WTC11 (cell line): ENCODE results near the gene FAM107B. TPM values are rescaled to one million over a fixed set of nuclear protein-coding genes. Genes with fewer than 3 reads are reported as not detected.

Experiments
- ATAC-seq: fragments of 200-7000 bp; cut with Tn5 transposase; 2 replicates; pipeline ENCODE4 v1.10.0; 2021; ENCODE audit warnings: mild to moderate bottlenecking, moderate library complexity
- CTCF ChIA-PET: fragments of 300-600 bp; sonication (Branson Sonifier 250); formaldehyde crosslinking; loops from one replicate; lab custom pipeline; 2021; ENCODE audit warnings: antibody characterized with exemption; lab: Charles Lee
- POLR2A ChIA-PET: fragments of 350-600 bp; sonication (Branson Sonifier 250); formaldehyde crosslinking; loops from one replicate; lab custom pipeline; 2021; ENCODE audit warnings: antibody characterized with exemption; lab: Charles Lee
- DNase-seq: peaks from one replicate; pipeline ENCODE4 v3.0.0; 2021; ENCODE audit warnings: low spot score
- H3K27ac Mint-ChIP-seq: 2 replicates; pipeline ENCODE4 v1.8.0; 2021; ENCODE audit warnings: mixed read lengths
- H3K27me3 Mint-ChIP-seq: 2 replicates; pipeline ENCODE4 v1.8.0; 2021; ENCODE audit warnings: low read depth, mild to moderate bottlenecking, moderate library complexity, mixed read lengths
- H3K36me3 Mint-ChIP-seq: 2 replicates; pipeline ENCODE4 v1.8.0; 2021; ENCODE audit warnings: mixed read lengths
- H3K4me1 Mint-ChIP-seq: 2 replicates; pipeline ENCODE4 v1.8.0; 2022; ENCODE audit warnings: mixed read lengths
- H3K4me3 Mint-ChIP-seq: 2 replicates; pipeline ENCODE4 v1.8.0; 2021; ENCODE audit warnings: mild to moderate bottlenecking, moderate library complexity, mixed read lengths
- H3K9me3 Mint-ChIP-seq: 2 replicates; pipeline ENCODE4 v1.8.0; 2021; ENCODE audit warnings: mixed read lengths
- ATF6 ChIP-seq: sonication (generic); formaldehyde crosslinking; IDR thresholded peaks from 2 replicates; pipeline ENCODE4 v1.8.1; 2023; ENCODE audit warnings: mild to moderate bottlenecking, missing genetic modification reagents
- CREB1 ChIP-seq: sonication (generic); formaldehyde crosslinking; IDR thresholded peaks from 2 replicates; pipeline ENCODE4 v1.8.0; 2023; ENCODE audit warnings: mild to moderate bottlenecking, missing genetic modification reagents
- E2F4 ChIP-seq: sonication (generic); formaldehyde crosslinking; IDR thresholded peaks from 2 replicates; pipeline ENCODE4 v1.8.1; 2022; ENCODE audit warnings: low read depth, mild to moderate bottlenecking, moderate library complexity, missing genetic modification reagents, borderline replicate concordance
- ELF4 ChIP-seq: sonication (generic); formaldehyde crosslinking; IDR thresholded peaks from 2 replicates; pipeline ENCODE4 v1.8.1; 2022; ENCODE audit warnings: low read depth, mild to moderate bottlenecking, moderate library complexity, missing genetic modification reagents
- EMX1 ChIP-seq: fragments of 250-450 bp; sonication (Bioruptor Pico); IDR thresholded peaks from 2 replicates; pipeline ENCODE4 v1.8.0; 2021; ENCODE audit warnings: mild to moderate bottlenecking
- KAT7 ChIP-seq: sonication (generic); formaldehyde crosslinking; IDR thresholded peaks from 2 replicates; pipeline ENCODE4 v1.8.1; 2023; ENCODE audit warnings: missing genetic modification reagents, mild to moderate bottlenecking, borderline replicate concordance
- NR3C1 ChIP-seq: sonication (generic); formaldehyde crosslinking; conservative IDR thresholded peaks from 2 replicates; pipeline ENCODE4 v1.8.1; 2023; ENCODE audit warnings: low read depth, mild to moderate bottlenecking, missing genetic modification reagents
- OVOL2 ChIP-seq: fragments of 250-450 bp; sonication (Bioruptor Pico); IDR thresholded peaks from 2 replicates; pipeline ENCODE4 v1.9.0; 2021; ENCODE audit warnings: mild to moderate bottlenecking, borderline replicate concordance
- PRDM15 ChIP-seq: sonication (generic); formaldehyde crosslinking; IDR thresholded peaks from 2 replicates; pipeline ENCODE4 v1.8.0; 2022; ENCODE audit warnings: missing genetic modification reagents
- TEAD1 ChIP-seq: sonication (generic); formaldehyde crosslinking; IDR thresholded peaks from 2 replicates; pipeline ENCODE4 v1.8.0; 2022; ENCODE audit warnings: mild to moderate bottlenecking, missing genetic modification reagents
- TP53 ChIP-seq: sonication (generic); formaldehyde crosslinking; IDR thresholded peaks from 2 replicates; pipeline ENCODE4 v1.8.1; 2023; ENCODE audit warnings: mild to moderate bottlenecking, missing genetic modification reagents
- ZNF281 ChIP-seq: sonication (generic); formaldehyde crosslinking; IDR thresholded peaks from 2 replicates; pipeline ENCODE4 v1.8.0; 2023; ENCODE audit warnings: mild to moderate bottlenecking, missing genetic modification reagents
- ZNF396 ChIP-seq: fragments of 250-450 bp; sonication (Bioruptor Pico); IDR thresholded peaks from 2 replicates; pipeline ENCODE4 v1.8.0; 2021; ENCODE audit warnings: mild to moderate bottlenecking, moderate library complexity, borderline replicate concordance
- total RNA-seq: library from RNA; stranded (reverse); gene quantifications from 3 replicates; pipeline ENCODE4 v1.2.3, GENCODE V29; 2021
- TF ChIP-seq, protein P1 (sequence below): fragments of 250-450 bp; sonication (Bioruptor Pico); IDR thresholded peaks from 2 replicates; pipeline ENCODE4 v1.8.0; 2021; ENCODE audit warnings: mild to moderate bottlenecking
- TF ChIP-seq, protein P2 (sequence below): sonication (generic); formaldehyde crosslinking; IDR thresholded peaks from 2 replicates; pipeline ENCODE4 v1.8.1; 2023; ENCODE audit warnings: mild to moderate bottlenecking, missing genetic modification reagents, moderate library complexity
- TF ChIP-seq, protein P3 (sequence below): sonication (generic); formaldehyde crosslinking; IDR thresholded peaks from 2 replicates; pipeline ENCODE4 v1.8.1; 2023; ENCODE audit warnings: mild to moderate bottlenecking, missing genetic modification reagents
- TF ChIP-seq, protein P4 (sequence below): fragments of 250-450 bp; sonication (Bioruptor Pico); IDR thresholded peaks from 2 replicates; pipeline ENCODE4 v1.9.0; 2021; ENCODE audit warnings: mild to moderate bottlenecking, borderline replicate concordance

FAM107B gene
- total RNA-seq, 1 experiment from 2014 or later, result 22.4 TPM

DNA sequence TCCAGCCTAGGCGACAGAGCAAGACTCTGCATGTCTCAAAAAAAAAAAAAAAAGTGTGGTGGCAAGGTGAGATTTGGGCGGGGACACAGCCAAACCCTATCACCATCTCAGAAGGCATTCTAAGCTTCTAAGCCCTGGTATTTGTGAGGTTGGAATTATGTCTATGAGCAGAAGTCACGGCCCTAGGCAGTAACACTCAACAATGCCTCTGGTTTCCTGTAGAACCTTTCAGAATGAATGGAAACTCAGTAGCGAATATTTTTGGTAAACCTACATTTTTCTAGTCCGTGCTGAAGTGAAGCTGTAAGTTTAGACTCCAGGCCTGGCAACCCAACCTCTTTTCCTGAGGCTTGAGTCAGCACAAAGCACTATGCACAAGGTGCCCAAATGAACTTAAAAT lies 88.3 kb downstream of the FAM107B start (continued):
- TF ChIP-seq ZNF281 (CRISPR knock-in tag) (no peak), ZNF396 (CRISPR knock-in tag) (no peak), OVOL2 (CRISPR knock-in tag) (no peak), PRDM15 (no peak), TEAD1 (CRISPR knock-in tag) (no peak)
- TF ChIP-seq, protein P1, sequence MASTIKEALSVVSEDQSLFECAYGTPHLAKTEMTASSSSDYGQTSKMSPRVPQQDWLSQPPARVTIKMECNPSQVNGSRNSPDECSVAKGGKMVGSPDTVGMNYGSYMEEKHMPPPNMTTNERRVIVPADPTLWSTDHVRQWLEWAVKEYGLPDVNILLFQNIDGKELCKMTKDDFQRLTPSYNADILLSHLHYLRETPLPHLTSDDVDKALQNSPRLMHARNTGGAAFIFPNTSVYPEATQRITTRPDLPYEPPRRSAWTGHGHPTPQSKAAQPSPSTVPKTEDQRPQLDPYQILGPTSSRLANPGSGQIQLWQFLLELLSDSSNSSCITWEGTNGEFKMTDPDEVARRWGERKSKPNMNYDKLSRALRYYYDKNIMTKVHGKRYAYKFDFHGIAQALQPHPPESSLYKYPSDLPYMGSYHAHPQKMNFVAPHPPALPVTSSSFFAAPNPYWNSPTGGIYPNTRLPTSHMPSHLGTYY (CRISPR knock-in tag), result no peak
- TF ChIP-seq, protein P2, sequence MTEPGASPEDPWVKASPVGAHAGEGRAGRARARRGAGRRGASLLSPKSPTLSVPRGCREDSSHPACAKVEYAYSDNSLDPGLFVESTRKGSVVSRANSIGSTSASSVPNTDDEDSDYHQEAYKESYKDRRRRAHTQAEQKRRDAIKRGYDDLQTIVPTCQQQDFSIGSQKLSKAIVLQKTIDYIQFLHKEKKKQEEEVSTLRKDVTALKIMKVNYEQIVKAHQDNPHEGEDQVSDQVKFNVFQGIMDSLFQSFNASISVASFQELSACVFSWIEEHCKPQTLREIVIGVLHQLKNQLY, result no peak

- Mint-ChIP-seq H3K27ac (no peak overlapping the region), H3K4me3 (no peak overlapping the region), H3K27me3 (no peaks in the 10 kb centered on the region), H3K36me3 (no peaks in the 10 kb centered on the region), H3K4me1 (no peaks in the 10 kb centered on the region), H3K9me3 (no peaks in the 10 kb centered on the region)
- DNase-seq (no peak), ATAC-seq (no peak)
- ChIA-PET CTCF (no interaction called here), POLR2A (no interaction called here)
- TF ChIP-seq, protein P3, sequence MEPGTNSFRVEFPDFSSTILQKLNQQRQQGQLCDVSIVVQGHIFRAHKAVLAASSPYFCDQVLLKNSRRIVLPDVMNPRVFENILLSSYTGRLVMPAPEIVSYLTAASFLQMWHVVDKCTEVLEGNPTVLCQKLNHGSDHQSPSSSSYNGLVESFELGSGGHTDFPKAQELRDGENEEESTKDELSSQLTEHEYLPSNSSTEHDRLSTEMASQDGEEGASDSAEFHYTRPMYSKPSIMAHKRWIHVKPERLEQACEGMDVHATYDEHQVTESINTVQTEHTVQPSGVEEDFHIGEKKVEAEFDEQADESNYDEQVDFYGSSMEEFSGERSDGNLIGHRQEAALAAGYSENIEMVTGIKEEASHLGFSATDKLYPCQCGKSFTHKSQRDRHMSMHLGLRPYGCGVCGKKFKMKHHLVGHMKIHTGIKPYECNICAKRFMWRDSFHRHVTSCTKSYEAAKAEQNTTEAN, result no peak
- TF ChIP-seq TP53 (CRISPR knock-in tag), result no peak
- TF ChIP-seq, protein P1 (CRISPR knock-in tag), result no peak
- TF ChIP-seq ZNF396 (CRISPR knock-in tag), result no peak
- TF ChIP-seq KAT7, result no peak
- TF ChIP-seq EMX1 (CRISPR knock-in tag), result no peak
- no peak for TF ChIP-seq ELF4 (CRISPR knock-in tag)
- TF ChIP-seq NR3C1 (CRISPR knock-in tag), result no peak
- TF ChIP-seq, protein P4, sequence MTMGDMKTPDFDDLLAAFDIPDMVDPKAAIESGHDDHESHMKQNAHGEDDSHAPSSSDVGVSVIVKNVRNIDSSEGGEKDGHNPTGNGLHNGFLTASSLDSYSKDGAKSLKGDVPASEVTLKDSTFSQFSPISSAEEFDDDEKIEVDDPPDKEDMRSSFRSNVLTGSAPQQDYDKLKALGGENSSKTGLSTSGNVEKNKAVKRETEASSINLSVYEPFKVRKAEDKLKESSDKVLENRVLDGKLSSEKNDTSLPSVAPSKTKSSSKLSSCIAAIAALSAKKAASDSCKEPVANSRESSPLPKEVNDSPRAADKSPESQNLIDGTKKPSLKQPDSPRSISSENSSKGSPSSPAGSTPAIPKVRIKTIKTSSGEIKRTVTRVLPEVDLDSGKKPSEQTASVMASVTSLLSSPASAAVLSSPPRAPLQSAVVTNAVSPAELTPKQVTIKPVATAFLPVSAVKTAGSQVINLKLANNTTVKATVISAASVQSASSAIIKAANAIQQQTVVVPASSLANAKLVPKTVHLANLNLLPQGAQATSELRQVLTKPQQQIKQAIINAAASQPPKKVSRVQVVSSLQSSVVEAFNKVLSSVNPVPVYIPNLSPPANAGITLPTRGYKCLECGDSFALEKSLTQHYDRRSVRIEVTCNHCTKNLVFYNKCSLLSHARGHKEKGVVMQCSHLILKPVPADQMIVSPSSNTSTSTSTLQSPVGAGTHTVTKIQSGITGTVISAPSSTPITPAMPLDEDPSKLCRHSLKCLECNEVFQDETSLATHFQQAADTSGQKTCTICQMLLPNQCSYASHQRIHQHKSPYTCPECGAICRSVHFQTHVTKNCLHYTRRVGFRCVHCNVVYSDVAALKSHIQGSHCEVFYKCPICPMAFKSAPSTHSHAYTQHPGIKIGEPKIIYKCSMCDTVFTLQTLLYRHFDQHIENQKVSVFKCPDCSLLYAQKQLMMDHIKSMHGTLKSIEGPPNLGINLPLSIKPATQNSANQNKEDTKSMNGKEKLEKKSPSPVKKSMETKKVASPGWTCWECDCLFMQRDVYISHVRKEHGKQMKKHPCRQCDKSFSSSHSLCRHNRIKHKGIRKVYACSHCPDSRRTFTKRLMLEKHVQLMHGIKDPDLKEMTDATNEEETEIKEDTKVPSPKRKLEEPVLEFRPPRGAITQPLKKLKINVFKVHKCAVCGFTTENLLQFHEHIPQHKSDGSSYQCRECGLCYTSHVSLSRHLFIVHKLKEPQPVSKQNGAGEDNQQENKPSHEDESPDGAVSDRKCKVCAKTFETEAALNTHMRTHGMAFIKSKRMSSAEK (CRISPR knock-in tag), result no peak
- no peak for TF ChIP-seq CREB1
- TF ChIP-seq ATF6 (CRISPR knock-in tag), result no peak
- TF ChIP-seq E2F4 (CRISPR knock-in tag), result no peak
Observed at GRCh38 chr10:14684354-14684753, 90.3 kb downstream of the FAM107B start.
